Upper lobe of left lung (tissue), 6 donors: ENCODE measurements around the gene OAT. TPM values are rescaled to one million over a fixed set of nuclear protein-coding genes. Genes with fewer than 3 reads are reported as not detected.
A peak's percentile ranks its signal among the peaks of the same experiment; 100 is the strongest.

ENCODE experiments used
- ATAC-seq, 2 donors: fragments of 200-7000 bp; cut with Tn5 transposase; one replicate each; pipeline ENCODE4 v1.9.1; 2022; ENCODE audit warnings: mild to moderate bottlenecking in 2 of 2, moderate library complexity in 2 of 2; ENCODE audit not compliant: low FRiP score in 2 of 2
- DNase-seq, 2 donors: peaks; one replicate each; pipeline ENCODE4 v3.0.0-alpha.2; 2019 to 2020
- H3K27ac ChIP-seq, 4 donors: fragments of 200-600 bp; sonication (generic); one replicate each; pipeline ENCODE4 v1.5.1; 2016 to 2019
- H3K27me3 ChIP-seq, 4 donors: fragments of 200-600 bp; sonication (generic); one replicate each; pipeline ENCODE4 v1.5.1; 2017 to 2019
- H3K36me3 ChIP-seq, 4 donors: fragments of 200-600 bp; sonication (generic); one replicate each; pipeline ENCODE4 v1.5.1; 2016 to 2019
- H3K4me1 ChIP-seq, 4 donors: fragments of 200-600 bp; sonication (generic); one replicate each; pipeline ENCODE4 v1.5.1; 2018 to 2019
- H3K4me3 ChIP-seq, 4 donors: fragments of 200-600 bp; sonication (generic); one replicate each; pipeline ENCODE4 v1.5.1; 2017 to 2019; ENCODE audit warnings: mild to moderate bottlenecking in 2 of 4, moderate library complexity in 1 of 4
- H3K9me3 ChIP-seq, 4 donors: fragments of 200-600 bp; sonication (generic); one replicate each; pipeline ENCODE4 v1.5.1; 2018 to 2019
- EP300 ChIP-seq, 4 donors: sonication (generic); formaldehyde crosslinking; IDR thresholded peaks; one replicate each; pipeline ENCODE4 v1.5.1; 2017; ENCODE audit warnings: antibody characterized with exemption in 4 of 4, control low read depth in 2 of 4
- POLR2A ChIP-seq, 4 donors: fragments of 450-650 bp; IDR thresholded peaks; one replicate each; pipeline ENCODE4 v1.5.1; 2016 to 2017; ENCODE audit warnings: antibody characterized with exemption in 4 of 4, mild to moderate bottlenecking in 2 of 4
- POLR2AphosphoS5 ChIP-seq, 2 donors: sonication (generic); formaldehyde crosslinking; IDR thresholded peaks; one replicate each; pipeline ENCODE4 v1.5.1; 2017; ENCODE audit warnings: antibody characterized with exemption in 2 of 2
- WGBS, 2 donors: methylation state at CpG; one replicate each; pipeline ENCODE4 v1.1.5; 2017 to 2018; 5-methylcytosine and 5-hydroxymethylcytosine counted together
- total RNA-seq, 6 donors: library from RNA; depleted of rRNA in 4 of 6; stranded (reverse); fragments of >200 nt in 4 of 6; gene quantifications; one replicate each; pipeline versions ENCODE4 v1.1.0 to v1.2.1, GENCODE V29; 2016 to 2021
- TF ChIP-seq, protein P1 (sequence below), 6 experiments: fragments of 450-650 bp in 4 of 6; fragments of 200-600 bp in 2 of 6; sonication (generic) in 2 of 6; IDR thresholded peaks; one replicate each; pipeline ENCODE4 v1.5.1; 2016 to 2019; ENCODE audit warnings: antibody characterized with exemption in 6 of 6
- donor health status: DM: no; HTN: no; CAD: no; lungs with moderate emphysema.
- donor health status: DM: no; HTN: yes; CAD: no; lungs with severe emphysema.

Gene OAT
- total RNA-seq, 6 donors from 2014 or later = 21.0 to 82.7 (median 48.0) TPM

DNA sequence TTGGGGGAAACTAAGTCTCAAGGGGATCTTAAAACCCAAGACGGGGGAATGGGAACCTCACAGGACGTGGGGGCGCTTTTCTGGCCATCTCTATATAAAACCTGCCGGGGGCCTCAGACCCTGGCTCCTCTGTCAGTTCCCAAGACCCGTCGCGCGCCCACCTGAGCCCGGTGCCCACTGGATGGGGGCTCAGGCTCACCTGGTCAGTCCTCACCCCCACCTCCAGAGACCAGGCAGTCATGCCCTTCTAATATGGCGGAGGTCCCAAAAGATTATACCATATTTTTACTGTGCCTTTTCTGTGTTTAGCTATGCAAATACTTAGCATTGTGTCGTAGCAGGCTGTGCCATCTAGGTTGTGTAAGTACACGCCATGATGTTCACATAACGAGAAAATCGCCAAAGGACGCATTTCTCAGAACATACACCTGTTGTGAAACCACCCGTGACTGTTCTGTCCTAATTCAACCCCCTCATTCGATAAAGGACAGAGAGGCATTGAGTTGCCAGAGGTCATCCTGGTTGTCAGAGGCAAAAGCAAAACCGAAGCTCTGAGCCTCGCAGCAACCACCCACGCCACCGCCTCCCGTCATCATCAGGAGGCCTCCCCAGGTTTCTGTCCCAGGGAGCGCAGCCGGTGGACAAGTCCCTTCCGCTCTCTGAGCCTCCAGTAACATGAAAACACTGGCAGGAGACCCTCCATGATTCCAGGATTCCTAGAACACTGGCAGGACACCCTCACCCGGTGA is 28.9 kb downstream of the OAT start:
- Histone ChIP-seq H3K27ac (no peak overlapping the region), H3K4me3 (peak overlapping the region in 2 of 4 donors; percentile 57 to 58), H3K27me3 (no peaks in the 10 kb centered on the region), H3K4me1 (peaks cover 7 to 13% (median 11%) of the 10 kb centered on the region in 4 donors), H3K9me3 (no peaks in the 10 kb centered on the region), H3K36me3 (no peaks in the 10 kb centered on the region)
- WGBS, 2 donors = 81 to 84% methylated on average over 18 to 26 of the region's 26 CpGs
- DNase-seq (peak; percentile 20 to 71), ATAC-seq (no peak)
- TF ChIP-seq, protein P1, sequence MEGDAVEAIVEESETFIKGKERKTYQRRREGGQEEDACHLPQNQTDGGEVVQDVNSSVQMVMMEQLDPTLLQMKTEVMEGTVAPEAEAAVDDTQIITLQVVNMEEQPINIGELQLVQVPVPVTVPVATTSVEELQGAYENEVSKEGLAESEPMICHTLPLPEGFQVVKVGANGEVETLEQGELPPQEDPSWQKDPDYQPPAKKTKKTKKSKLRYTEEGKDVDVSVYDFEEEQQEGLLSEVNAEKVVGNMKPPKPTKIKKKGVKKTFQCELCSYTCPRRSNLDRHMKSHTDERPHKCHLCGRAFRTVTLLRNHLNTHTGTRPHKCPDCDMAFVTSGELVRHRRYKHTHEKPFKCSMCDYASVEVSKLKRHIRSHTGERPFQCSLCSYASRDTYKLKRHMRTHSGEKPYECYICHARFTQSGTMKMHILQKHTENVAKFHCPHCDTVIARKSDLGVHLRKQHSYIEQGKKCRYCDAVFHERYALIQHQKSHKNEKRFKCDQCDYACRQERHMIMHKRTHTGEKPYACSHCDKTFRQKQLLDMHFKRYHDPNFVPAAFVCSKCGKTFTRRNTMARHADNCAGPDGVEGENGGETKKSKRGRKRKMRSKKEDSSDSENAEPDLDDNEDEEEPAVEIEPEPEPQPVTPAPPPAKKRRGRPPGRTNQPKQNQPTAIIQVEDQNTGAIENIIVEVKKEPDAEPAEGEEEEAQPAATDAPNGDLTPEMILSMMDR (IDR thresholded peaks at IDR 0.05) = no peak
- TF ChIP-seq EP300 (IDR thresholded peaks at IDR 0.05) (no peak), POLR2A (IDR thresholded peaks at IDR 0.05) (no peak)

DNA sequence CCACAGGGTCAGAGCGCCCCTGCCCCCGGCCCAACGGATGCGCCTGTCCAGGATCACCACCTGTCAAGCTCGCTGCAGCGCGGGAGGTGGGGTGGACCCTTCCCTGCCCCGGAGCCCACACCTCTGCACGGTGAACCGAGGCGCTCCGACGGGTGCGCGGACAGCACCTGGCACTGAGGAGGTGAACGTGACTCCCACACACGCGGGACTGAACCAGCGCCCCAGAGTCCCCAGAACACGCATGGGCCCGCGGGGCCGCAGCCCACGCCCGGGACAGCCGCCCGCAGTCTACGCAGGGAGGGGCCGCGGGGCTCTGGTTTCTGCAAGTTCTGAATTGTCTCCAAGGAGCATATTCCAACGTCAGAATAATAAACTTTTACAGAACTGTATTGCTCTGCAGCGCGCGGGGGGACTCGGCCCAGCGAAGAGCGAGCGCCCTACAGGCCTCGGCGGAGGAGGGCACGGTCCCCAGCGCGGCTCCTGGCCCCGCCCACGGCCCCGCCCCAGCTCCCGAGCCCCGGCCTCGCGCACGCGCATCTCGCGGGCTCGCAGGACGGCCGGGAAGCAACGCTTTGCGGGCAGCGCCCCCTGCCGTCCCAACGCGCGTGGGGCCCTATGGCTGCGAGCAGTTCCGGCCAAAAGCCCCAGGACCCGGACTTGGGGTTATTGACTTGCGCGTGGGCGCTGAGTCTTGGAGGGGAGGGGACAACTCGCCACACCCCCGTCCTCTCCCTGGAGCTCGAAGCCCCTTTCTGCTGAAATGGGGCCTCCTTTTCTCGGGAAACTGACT is 29.7 kb downstream of the OAT start:
- H3K9me3 ChIP-seq = no peaks in the 10 kb centered on the region
- whole genome bisulfite sequencing, 2 donors = 9% methylated on average over 11 to 61 of the region's 74 CpGs
- no peaks in the 10 kb centered on the region for H3K36me3 ChIP-seq
- ATAC-seq = peak; percentile 93 to 99
- peak; percentile 92 to 100 for DNase-seq
- no peaks in the 10 kb centered on the region for H3K27me3 ChIP-seq
- TF ChIP-seq POLR2AphosphoS5 (IDR thresholded peaks at IDR 0.05) (peak in 1 of 2 donors; percentile 43), EP300 (IDR thresholded peaks at IDR 0.05) (no peak), POLR2A (IDR thresholded peaks at IDR 0.05) (peak in 1 of 4 donors; percentile 27)
- TF ChIP-seq, protein P1 (IDR thresholded peaks at IDR 0.05) = peak; percentile 95 to 99 (median 98)
- H3K4me3 ChIP-seq = peak overlapping the region; percentile 44 to 58 (median 50)
- peak overlapping the region in 2 of 4 donors; percentile 21 to 48 for H3K27ac ChIP-seq
- peaks cover 7 to 13% (median 11%) of the 10 kb centered on the region in 4 donors for H3K4me1 ChIP-seq

DNA sequence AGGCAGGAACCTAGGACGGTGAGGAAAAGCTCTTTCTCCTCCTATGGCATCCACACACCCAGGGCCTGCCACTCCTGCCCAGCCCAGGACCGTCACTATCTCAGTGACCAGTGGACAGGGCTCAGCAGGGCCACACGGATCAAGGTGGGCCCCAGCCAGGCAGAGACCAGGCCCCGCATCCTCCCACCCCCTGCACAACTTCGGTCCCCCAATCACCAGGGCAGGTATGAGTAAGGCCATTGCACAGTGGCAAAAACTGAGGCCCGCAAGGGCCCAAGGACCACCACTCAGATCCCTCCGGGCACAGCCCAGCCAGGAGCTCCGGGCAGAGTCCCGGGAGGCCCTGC is 30.3 kb downstream of the OAT start:
- H3K36me3 ChIP-seq = no peaks in the 10 kb centered on the region
- peak in 1 of 2 donors; percentile 10 for ATAC-seq
- no peaks in the 10 kb centered on the region for H3K27me3 ChIP-seq
- H3K9me3 ChIP-seq = no peaks in the 10 kb centered on the region
- peak overlapping the region in 3 of 4 donors; percentile 44 to 58 (median 57) for H3K4me3 ChIP-seq
- WGBS, 2 donors = 80 to 92% methylated on average over 5 to 9 of the region's 9 CpGs
- TF ChIP-seq, protein P1 (IDR thresholded peaks at IDR 0.05) = no peak
- TF ChIP-seq POLR2A (IDR thresholded peaks at IDR 0.05) (no peak), POLR2AphosphoS5 (IDR thresholded peaks at IDR 0.05) (no peak), EP300 (IDR thresholded peaks at IDR 0.05) (no peak)
- peak overlapping the region in 1 of 4 donors; percentile 21 for H3K27ac ChIP-seq
- DNase-seq = no peak
- H3K4me1 ChIP-seq = peaks cover 7 to 13% (median 11%) of the 10 kb centered on the region in 4 donors

DNA sequence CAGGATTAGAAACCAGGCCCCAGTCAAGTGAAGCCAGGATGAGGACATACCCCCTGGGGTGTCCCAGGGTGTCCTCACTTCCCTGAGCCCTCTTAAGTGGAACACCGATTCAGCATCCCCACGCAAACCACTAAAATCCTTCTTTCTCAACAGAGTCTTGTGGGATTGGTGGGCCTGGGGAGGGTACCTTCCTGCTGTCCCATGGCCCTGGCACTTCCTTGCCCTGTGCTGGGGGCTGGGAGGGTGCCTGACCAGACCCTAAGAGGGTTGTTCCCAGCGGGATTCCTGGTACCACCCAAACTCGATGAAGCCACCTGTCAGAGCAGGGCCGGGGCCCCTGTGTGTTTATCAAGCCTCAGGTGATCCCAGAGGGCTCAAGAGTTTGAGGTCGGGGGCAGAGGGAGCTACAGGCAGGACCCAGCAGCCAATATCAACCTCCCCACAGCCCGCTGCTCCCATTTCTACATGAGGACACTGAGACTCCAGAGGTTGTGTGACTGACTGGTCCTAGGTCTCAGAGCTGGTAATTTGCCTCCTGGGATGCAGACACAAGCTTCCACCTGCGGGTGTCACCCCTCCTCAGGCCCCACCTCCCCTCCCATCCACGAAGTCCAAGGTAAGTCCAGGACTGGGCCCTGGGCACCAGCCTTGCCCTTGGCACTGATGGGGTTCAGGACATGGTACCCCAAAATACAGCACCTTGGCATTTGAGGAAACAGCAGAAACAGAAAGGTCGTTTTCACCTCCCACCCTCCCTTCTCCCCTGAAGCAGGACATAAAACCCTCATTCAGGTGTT is 31.4 kb downstream of the OAT start:
- Histone ChIP-seq H3K27ac (no peak overlapping the region), H3K4me3 (no peak overlapping the region), H3K9me3 (no peaks in the 10 kb centered on the region), H3K27me3 (no peaks in the 10 kb centered on the region), H3K36me3 (no peaks in the 10 kb centered on the region), H3K4me1 (peaks cover 7 to 13% (median 11%) of the 10 kb centered on the region in 4 donors)
- DNase-seq (no peak), ATAC-seq (no peak)
- WGBS, 2 donors = 81 to 82% methylated on average over 2 to 10 of the region's 10 CpGs
- TF ChIP-seq POLR2A (IDR thresholded peaks at IDR 0.05) (no peak), EP300 (IDR thresholded peaks at IDR 0.05) (no peak), POLR2AphosphoS5 (IDR thresholded peaks at IDR 0.05) (no peak)
- TF ChIP-seq, protein P1 (IDR thresholded peaks at IDR 0.05) = no peak
